H1 (cell line): ENCODE measurements around the gene LRRC28. TPM values are rescaled to one million over a fixed set of nuclear protein-coding genes. Genes with fewer than 3 reads are reported as not detected.

Experiments used
- CTCF ChIA-PET: fragments of 300-600 bp; sonication (Branson Sonifier 250); formaldehyde crosslinking; loops from one replicate; lab custom pipeline; 2021; ENCODE audit not compliant: partially characterized antibody; lab: Charles Lee
- POLR2A ChIA-PET: fragments of 300-600 bp; sonication (Branson Sonifier 250); formaldehyde crosslinking; loops from one replicate; lab custom pipeline; 2021; ENCODE audit warnings: inconsistent platforms; ENCODE audit not compliant: partially characterized antibody; lab: Charles Lee
- DNase-seq, 2 experiments: peaks; one replicate each; pipeline versions ENCODE4 v3.0.0 to v3.0.0-alpha.2; 2010 to 2022; ENCODE audit warnings: low spot score in 2 of 2, low read depth in 1 of 2, mixed read lengths in 1 of 2
- FAIRE-seq: peaks from 2 replicates; lab custom pipeline; 2011; peaks lifted over from hg19 to GRCh38; lab: Jason Lieb, UNC
- H2AFZ ChIP-seq: 2 replicates; pipeline ENCODE4 v1.8.1; 2012; ENCODE audit warnings: low read length, inconsistent platforms
- H2AK5ac ChIP-seq: 2 replicates; pipeline ENCODE4 v1.6.1; 2013; ENCODE audit warnings: low read depth, low read length
- H2BK120ac ChIP-seq: replicated peaks from 2 replicates; pipeline ENCODE3; 2013; ENCODE audit warnings: low read depth, low read length, inconsistent platforms
- H2BK12ac ChIP-seq: 2 replicates; pipeline ENCODE4 v1.6.1; 2013; ENCODE audit warnings: low read depth, low read length
- H2BK15ac ChIP-seq: 2 replicates; pipeline ENCODE4 v1.6.1; 2013; ENCODE audit warnings: low read length
- H2BK20ac ChIP-seq: 2 replicates; pipeline ENCODE4 v1.6.1; 2013; ENCODE audit warnings: low read length
- H2BK5ac ChIP-seq: 2 replicates; pipeline ENCODE4 v1.6.1; 2013; ENCODE audit warnings: low read depth, low read length
- H3K14ac ChIP-seq: 2 replicates; pipeline ENCODE4 v1.6.1; 2013; ENCODE audit warnings: inconsistent platforms; ENCODE audit not compliant: insufficient read length
- H3K18ac ChIP-seq: 2 replicates; pipeline ENCODE4 v1.6.1; 2013; ENCODE audit warnings: low read length; ENCODE audit errors: extremely low read depth
- H3K23ac ChIP-seq: 2 replicates; pipeline ENCODE4 v1.6.1; 2013; ENCODE audit warnings: inconsistent platforms; ENCODE audit not compliant: insufficient read length
- H3K23me2 ChIP-seq: 2 replicates; pipeline ENCODE4 v1.6.1; 2013; ENCODE audit warnings: low read depth, low read length
- H3K27ac ChIP-seq: 2 replicates; pipeline ENCODE4 v1.6.1; 2011; ENCODE audit warnings: low read depth, low read length, inconsistent platforms
- H3K27me3 ChIP-seq, 4 experiments: replicated peaks in 1 of 4; 1 replicate in 1 of 4; 2 replicates in 3 of 4; pipeline versions ENCODE4 v1.6.1 to v1.8.1; 2011 to 2013; ENCODE audit warnings: low read length in 3 of 4, mild to moderate bottlenecking in 3 of 4, inconsistent platforms in 2 of 4, mixed read lengths in 2 of 4, moderate library complexity in 1 of 4; ENCODE audit not compliant: control insufficient read depth in 3 of 4, insufficient read depth in 3 of 4; ENCODE audit errors: extremely low read depth in 1 of 4
- H3K36me3 ChIP-seq, 4 experiments: 2 replicates each; pipeline versions ENCODE4 v1.6.1 to v1.8.1; 2011 to 2013; ENCODE audit warnings: mild to moderate bottlenecking in 4 of 4, low read length in 3 of 4, moderate library complexity in 2 of 4, control low read depth in 1 of 4, inconsistent platforms in 1 of 4; ENCODE audit not compliant: insufficient read depth in 4 of 4, control insufficient read depth in 2 of 4
- H3K4ac ChIP-seq: replicated peaks from 2 replicates; pipeline ENCODE3; 2013; ENCODE audit warnings: low read length, low read depth, mixed read lengths, inconsistent platforms; ENCODE audit not compliant: insufficient read length
- H3K4me1 ChIP-seq, 4 experiments: replicated peaks in 1 of 4; 1 replicate in 1 of 4; 2 replicates in 3 of 4; pipeline versions ENCODE4 v1.6.1 to v1.8.1; 2011 to 2013; ENCODE audit warnings: low read length in 3 of 4, inconsistent platforms in 2 of 4, mixed read lengths in 1 of 4; ENCODE audit not compliant: insufficient read depth in 4 of 4, control insufficient read depth in 3 of 4
- H3K4me2 ChIP-seq, 2 experiments: 2 replicates each; pipeline versions ENCODE4 v1.6.1 to v1.8.1; 2011 to 2013; ENCODE audit warnings: low read depth in 2 of 2, low read length in 2 of 2, control low read depth in 1 of 2, inconsistent platforms in 1 of 2, mild to moderate bottlenecking in 1 of 2; ENCODE audit not compliant: insufficient read depth in 1 of 2
- H3K4me3 ChIP-seq, 4 experiments: fragments of 200-600, 300-600 bp in 1 of 4; sonication (generic), shearing (Covaris generic), sonication (Bioruptor Twin) in 1 of 4; 2 replicates each; pipeline versions ENCODE4 v1.5.1 to v1.8.1; 2011 to 2016; ENCODE audit warnings: low read length in 4 of 4, low read depth in 3 of 4, control low read depth in 2 of 4, inconsistent platforms in 2 of 4, mild to moderate bottlenecking in 2 of 4, mixed read lengths in 1 of 4, moderate library complexity in 1 of 4; ENCODE audit not compliant: insufficient read depth in 2 of 4; ENCODE audit errors: extremely low read depth in 1 of 4
- H3K56ac ChIP-seq: replicated peaks from 2 replicates; pipeline ENCODE3; 2013; ENCODE audit warnings: low read depth, mild to moderate bottlenecking, mixed read lengths, low read length, inconsistent platforms; ENCODE audit not compliant: insufficient read length
- H3K79me1 ChIP-seq: 2 replicates; pipeline ENCODE4 v1.6.1; 2013; ENCODE audit warnings: low read depth, low read length, control low read depth
- H3K79me2 ChIP-seq, 2 experiments: 2 replicates each; pipeline versions ENCODE4 v1.6.1 to v1.8.1; 2012 to 2013; ENCODE audit warnings: low read length in 2 of 2, mild to moderate bottlenecking in 2 of 2, inconsistent platforms in 1 of 2; ENCODE audit not compliant: insufficient read depth in 2 of 2, control insufficient read depth in 1 of 2
- H3K9ac ChIP-seq, 4 experiments: replicated peaks in 1 of 4; 1 replicate in 1 of 4; 2 replicates in 3 of 4; pipeline versions ENCODE4 v1.6.1 to v1.8.1; 2011 to 2013; ENCODE audit warnings: low read depth in 3 of 4, low read length in 3 of 4, control low read depth in 2 of 4, mild to moderate bottlenecking in 2 of 4, moderate library complexity in 2 of 4, inconsistent platforms in 1 of 4; ENCODE audit errors: extremely low read depth in 1 of 4
- H3K9me3 ChIP-seq, 2 experiments: 2 replicates each; pipeline versions ENCODE4 v1.6.1 to v1.8.1; 2012 to 2013; ENCODE audit warnings: mild to moderate bottlenecking in 2 of 2, moderate library complexity in 2 of 2, control low read depth in 1 of 2, inconsistent platforms in 1 of 2, low read depth in 1 of 2, low read length in 1 of 2, mixed read lengths in 1 of 2; ENCODE audit not compliant: insufficient read depth in 2 of 2
- H4K20me1 ChIP-seq, 2 experiments: replicated peaks in 1 of 2; 2 replicates each; pipeline versions ENCODE3 to v1.8.1; 2011 to 2013; ENCODE audit warnings: inconsistent platforms in 2 of 2, low read length in 2 of 2, mild to moderate bottlenecking in 1 of 2; ENCODE audit not compliant: insufficient read depth in 2 of 2, control insufficient read depth in 1 of 2
- H4K5ac ChIP-seq: 2 replicates; pipeline ENCODE4 v1.6.1; 2013; ENCODE audit warnings: low read length, low read depth, mixed read lengths, inconsistent platforms; ENCODE audit not compliant: insufficient read length
- H4K8ac ChIP-seq: 2 replicates; pipeline ENCODE4 v1.8.0; 2013; ENCODE audit warnings: mild to moderate bottlenecking, moderate library complexity, low read length, inconsistent platforms; ENCODE audit not compliant: insufficient read depth; ENCODE audit errors: extremely low read depth
- H4K91ac ChIP-seq: replicated peaks from 2 replicates; pipeline ENCODE3; 2013; ENCODE audit warnings: low read length, mixed read lengths, inconsistent platforms; ENCODE audit not compliant: insufficient read length
- ATF3 ChIP-seq: IDR thresholded peaks from 2 replicates; pipeline ENCODE4 v1.6.1; 2011; ENCODE audit warnings: low read depth, mild to moderate bottlenecking, low read length; ENCODE audit not compliant: insufficient read depth
- CEBPB ChIP-seq: IDR thresholded peaks from 2 replicates; pipeline ENCODE4 v1.6.1; 2012; ENCODE audit warnings: low read depth, low read length
- JUN ChIP-seq: IDR thresholded peaks from 2 replicates; pipeline ENCODE4 v1.6.1; 2011; ENCODE audit warnings: low read depth, mild to moderate bottlenecking, improper control_type of control experiment, low read length
- MAFK ChIP-seq: IDR thresholded peaks from 2 replicates; pipeline ENCODE4 v1.6.1; 2012; ENCODE audit warnings: low read depth, mild to moderate bottlenecking, improper control_type of control experiment, low read length
- MAX ChIP-seq: IDR thresholded peaks from 2 replicates; pipeline ENCODE4 v1.6.1; 2012; ENCODE audit warnings: inconsistent platforms
- NANOG ChIP-seq: IDR thresholded peaks from 2 replicates; pipeline ENCODE4 v1.6.1; 2011; ENCODE audit warnings: low read length, low read depth, mild to moderate bottlenecking, inconsistent platforms; ENCODE audit not compliant: insufficient read depth, poor library complexity, severe bottlenecking
- SIN3A ChIP-seq, 2 experiments: IDR thresholded peaks in 1 of 2; conservative IDR thresholded peaks in 1 of 2; 2 replicates each; pipeline ENCODE4 v1.6.1; 2011 to 2012; ENCODE audit warnings: low read length in 2 of 2, improper control_type of control experiment in 1 of 2, low read depth in 1 of 2, mild to moderate bottlenecking in 1 of 2
- SIRT6 ChIP-seq: IDR thresholded peaks from one replicate; pipeline ENCODE4 v1.7.1; 2012; ENCODE audit warnings: low read length, inconsistent platforms
- SP4 ChIP-seq: IDR thresholded peaks from 2 replicates; pipeline ENCODE4 v1.6.1; 2012; ENCODE audit warnings: low read length, inconsistent platforms
- SRF ChIP-seq: IDR thresholded peaks from 2 replicates; pipeline ENCODE4 v1.6.1; 2011; ENCODE audit warnings: mild to moderate bottlenecking, low read depth, low read length, moderate library complexity
- TAF7 ChIP-seq: optimal IDR thresholded peaks from 2 replicates; pipeline ENCODE3; 2011; ENCODE audit warnings: low read depth, mild to moderate bottlenecking, inconsistent platforms, low read length, moderate library complexity, borderline replicate concordance
- TBP ChIP-seq: IDR thresholded peaks from 2 replicates; pipeline ENCODE4 v1.6.1; 2011; ENCODE audit warnings: low read depth, low read length, improper control_type of control experiment
- TCF12 ChIP-seq: IDR thresholded peaks from 2 replicates; pipeline ENCODE4 v1.6.1; 2011; ENCODE audit warnings: low read depth, mild to moderate bottlenecking, low read length
- YY1 ChIP-seq: IDR thresholded peaks from 2 replicates; pipeline ENCODE4 v1.6.1; 2011; ENCODE audit warnings: low read depth, mild to moderate bottlenecking, low read length
- WGBS, 2 experiments: shearing (Covaris generic) in 1 of 2; methylation state at CpG; one replicate each; pipeline versions ENCODE4 v1.1.6 to v1.1.7; 2013 to 2015; ENCODE audit warnings: low lambda C conversion rate in 2 of 2, mixed read lengths in 2 of 2, inconsistent platforms in 1 of 2, low coverage in 1 of 2, missing lambda C conversion rate in 1 of 2; ENCODE audit not compliant: insufficient replicate concordance in 2 of 2, insufficient coverage in 1 of 2, insufficient read length in 1 of 2; ENCODE audit errors: extremely low coverage in 1 of 2, missing lambda C conversion rate in 1 of 2; 5-methylcytosine and 5-hydroxymethylcytosine counted together
- polyA plus RNA-seq, 7 experiments: library from polyadenylated mRNA; depleted of rRNA in 3 of 7; stranded (reverse) in 5 of 7; unstranded in 2 of 7; fragments of >200 nt in 5 of 7; fragments of 200-250 nt in 2 of 7; gene quantifications; 1 replicate in 5 of 7; 2 replicates in 1 of 7; 4 replicates in 1 of 7; pipeline versions ENCODE4 v1.2.1 to v1.2.3, GENCODE V29; 2011 to 2013; ENCODE audit warnings: missing spikeins in 2 of 7, mixed read lengths in 2 of 7
- total RNA-seq: library from RNA; stranded (reverse); fragmentation: NEBNext Ultra II Directional; extraction: Animal tissue kit (Norgen Biotek cat#: 25700); gene quantifications from 2 replicates; pipeline ENCODE4 v1.2.1, GENCODE V29; 2021

The LRRC28 gene
- total and polyA plus RNA-seq, 2 of the 8 experiments (the other 6 are each of a cell fraction or from before 2014, with no cell fraction given) = 20.2 to 23.3 TPM

GRCh38 chr15:99365242-99365641 is 114.0 kb downstream of the LRRC28 start:
- Histone ChIP-seq H3K56ac (no peak overlapping the region), H2BK15ac (no peak overlapping the region), H3K27ac (no peak overlapping the region), H3K27me3 (no peaks in the 10 kb centered on the region), H3K4me1 (no peaks in the 10 kb centered on the region), H2BK5ac (no peak overlapping the region), H2BK12ac (no peak overlapping the region), H4K8ac (no peak overlapping the region), H3K23ac (no peak overlapping the region), H4K5ac (no peak overlapping the region), H3K9me3 (peaks cover 3 to 13% of the 10 kb centered on the region in 2 experiments; a peak in 1 of 4 replicates), H2AFZ (no peak overlapping the region), H4K91ac (no peak overlapping the region), H3K4ac (no peak overlapping the region), H2BK120ac (no peak overlapping the region), H2AK5ac (no peak overlapping the region), H3K23me2 (no peaks in the 10 kb centered on the region), H3K4me2 (no peak overlapping the region)
- ChIA-PET POLR2A (no interaction called here), CTCF (interaction anchor here (1.2 kb wide), 1 partner anchor 21 kb away, joined by 3 read pairs; no protein-coding TSS in a partner anchor)
- no peak for DNase-seq
- no peak for FAIRE-seq
- TF ChIP-seq JUN (no peak), ATF3 (no peak), TBP (no peak), MAX (no peak), TAF7 (no peak), CEBPB (no peak), SIRT6 (no peak), SRF (no peak), YY1 (no peak), MAFK (no peak), TCF12 (no peak), SIN3A (conservative IDR thresholded peaks at IDR 0.05 in 1 of 2, IDR thresholded peaks at IDR 0.05 in 1 of 2; ENCODE audit: low read depth in 1 of 2, low read length in 2 of 2) (no peak), SP4 (no peak), NANOG (no peak)
- TF ChIP-seq, all 59 proteins: peak for 0
- Histone ChIP-seq H4K20me1 (no peaks in the 10 kb centered on the region), H3K79me1 (no peaks in the 10 kb centered on the region), H3K36me3 (peaks cover 0 to 3% (median 0%) of the 10 kb centered on the region in 4 experiments; a peak in 1 of 8 replicates), H3K14ac (no peak overlapping the region), H3K4me3 (no peak overlapping the region), H3K18ac (no peak overlapping the region), H3K79me2 (no peaks in the 10 kb centered on the region), H2BK20ac (no peak overlapping the region), H3K9ac (no peak overlapping the region)
- WGBS, 2 experiments = 100% methylated on average over 1 of the region's 1 CpG; no CpG with 5 or more reads in 1 of the 2 experiments
